ENCODE results near the gene CCNT2.
"Not testable (repeated sequence)": the region's sequence is repeated elsewhere in the genome, so short reads cannot be mapped to it uniquely, and the experiment has no call there.

CCNT2 gene

DNA sequence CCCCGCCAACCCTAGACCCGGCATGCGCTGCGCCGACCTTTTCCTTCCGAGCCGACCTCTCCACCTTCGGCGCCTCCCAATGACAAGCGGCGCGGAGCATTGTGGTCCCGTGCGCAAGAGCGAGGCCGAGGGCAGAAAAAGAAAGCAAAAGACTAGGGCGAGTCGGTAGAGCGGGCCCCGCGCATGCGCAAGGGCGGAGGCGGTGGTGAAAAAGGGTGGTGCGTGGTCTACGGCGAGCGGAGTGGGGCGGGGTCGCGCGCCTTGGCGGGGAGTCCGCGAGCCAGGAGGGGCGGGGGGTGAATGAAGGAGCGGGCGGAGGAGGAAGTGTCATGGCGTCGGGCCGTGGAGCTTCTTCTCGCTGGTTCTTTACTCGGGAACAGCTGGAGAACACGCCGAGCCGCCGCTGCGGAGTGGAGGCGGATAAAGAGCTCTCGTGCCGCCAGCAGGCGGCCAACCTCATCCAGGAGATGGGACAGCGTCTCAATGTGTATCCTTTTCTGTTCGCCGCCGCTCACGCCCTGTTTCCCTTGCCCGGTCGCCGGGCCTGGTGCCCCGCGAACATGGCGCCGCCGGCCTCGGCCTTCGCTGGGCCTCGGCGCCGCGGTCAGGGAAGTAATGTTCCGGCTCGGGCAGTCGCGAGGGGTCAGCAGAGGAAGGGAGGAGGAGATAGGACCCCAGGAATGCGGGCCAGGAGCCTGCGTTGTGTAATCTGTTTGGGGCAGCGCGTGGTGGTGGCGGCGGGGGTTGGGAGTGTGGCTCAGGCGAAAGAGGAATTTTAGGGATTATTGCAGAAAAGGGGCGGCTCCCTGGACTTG lies at the start of gene CCNT2:
Gene CCNT2 (plus strand): TSS at position 297 of the 815 bp plus-strand sequence. CDS start 33 bp downstream, at position 330.
- DNase-seq (ENCODE audit: extremely low read depth in 1 of 2, low read depth in 1 of 2) = peak; percentile 96 to 99

DNA sequence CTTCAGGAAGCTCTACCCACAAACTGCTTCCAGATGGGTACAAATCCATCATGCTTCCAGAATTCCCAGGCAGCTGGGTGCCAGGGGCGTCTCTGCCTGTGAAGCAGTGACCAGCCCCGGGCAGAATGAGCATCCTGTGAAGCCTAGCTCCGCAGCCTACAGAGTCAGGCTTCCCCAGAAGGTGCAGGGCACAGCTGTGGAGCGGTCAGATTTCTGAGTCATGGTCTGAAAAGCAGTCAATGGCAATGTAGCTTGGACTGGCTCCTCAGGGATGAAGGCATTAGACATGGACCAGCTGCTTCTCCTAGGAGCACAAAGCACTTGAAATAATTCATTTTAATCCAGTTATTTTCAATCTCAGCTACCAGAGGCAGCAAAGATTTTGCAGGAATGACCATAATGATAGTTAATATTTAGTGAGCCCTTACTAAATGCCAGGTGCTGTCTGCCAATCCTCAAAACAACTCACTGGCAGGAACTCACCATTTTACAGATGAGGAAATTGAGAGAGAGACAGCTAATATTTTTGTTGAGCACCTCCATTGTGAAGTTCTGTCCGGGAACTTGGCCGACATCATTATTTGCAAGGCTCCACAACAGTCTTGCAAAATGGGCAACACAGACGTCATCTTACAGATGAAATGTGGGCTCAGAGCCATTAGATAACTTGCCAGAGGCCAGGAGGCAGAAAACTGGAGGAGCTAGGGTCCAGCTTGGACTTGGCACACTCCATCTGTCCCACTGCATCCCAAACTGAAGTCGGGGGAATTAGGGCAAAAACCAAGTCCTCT lies 48.5 kb upstream of the CCNT2 start:
- DNase-seq (ENCODE audit: extremely low read depth in 1 of 2, low read depth in 1 of 2) = no peak

DNA sequence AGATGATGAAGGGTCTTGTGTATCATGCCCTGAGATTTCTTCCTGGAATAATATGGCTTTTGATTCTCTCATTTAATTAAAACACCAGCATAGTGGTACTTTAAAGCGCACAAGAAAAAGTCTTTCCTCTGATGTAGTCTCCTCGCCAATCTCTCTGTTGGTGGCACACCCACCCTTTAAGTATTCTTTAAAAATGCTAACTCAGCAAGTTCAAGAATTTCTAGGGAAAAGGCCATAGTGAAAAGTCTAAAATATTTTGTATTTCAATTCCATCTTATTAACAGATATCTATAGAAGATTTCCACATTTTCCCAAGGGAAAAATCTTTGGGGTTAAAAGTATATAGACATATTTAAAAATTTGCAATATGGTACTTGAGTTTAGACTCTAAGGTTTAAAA lies 45.5 kb upstream of the CCNT2 start:
- no peak for DNase-seq (ENCODE audit: extremely low read depth in 1 of 2, low read depth in 1 of 2)

DNA sequence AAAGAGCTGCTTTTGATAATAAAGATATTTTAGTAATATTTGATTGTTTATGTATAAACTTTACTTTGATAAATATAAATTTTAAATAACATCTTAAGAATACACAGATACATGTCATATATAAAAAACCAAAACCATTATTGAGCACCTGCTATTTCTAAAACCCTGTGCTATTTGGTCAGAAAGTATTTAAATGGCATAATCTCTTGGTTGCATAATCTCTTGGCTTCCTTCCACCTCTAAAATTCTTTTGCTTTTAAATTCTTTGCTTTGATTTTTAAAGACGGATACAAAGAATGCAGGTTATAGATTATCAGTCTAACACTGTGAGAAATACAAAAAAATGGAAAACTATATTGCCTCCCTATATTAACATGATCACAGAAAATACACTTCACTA lies 43.3 kb upstream of the CCNT2 start:
- DNase-seq (ENCODE audit: extremely low read depth in 1 of 2, low read depth in 1 of 2) = no peak

DNA sequence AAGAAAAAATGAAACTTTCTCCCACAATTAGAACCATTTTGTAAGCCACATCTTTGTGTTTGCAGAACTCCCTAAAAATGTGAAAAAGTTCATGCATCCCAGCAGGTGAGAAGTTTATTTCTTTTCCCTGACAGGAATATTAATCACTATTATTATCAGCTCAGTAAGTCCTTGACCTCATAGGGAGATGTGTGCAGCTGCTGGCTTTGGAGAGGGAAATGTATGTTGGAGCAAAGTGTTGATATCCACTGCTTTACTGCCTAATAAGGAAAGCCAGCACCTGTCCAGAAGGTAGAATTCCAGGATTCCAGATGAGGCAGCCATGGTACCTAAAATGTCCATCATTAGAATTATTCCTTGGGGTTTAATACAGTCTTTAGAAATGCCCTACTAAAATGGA lies 35.8 kb upstream of the CCNT2 start:
- no peak for DNase-seq (ENCODE audit: extremely low read depth in 1 of 2, low read depth in 1 of 2)

DNA sequence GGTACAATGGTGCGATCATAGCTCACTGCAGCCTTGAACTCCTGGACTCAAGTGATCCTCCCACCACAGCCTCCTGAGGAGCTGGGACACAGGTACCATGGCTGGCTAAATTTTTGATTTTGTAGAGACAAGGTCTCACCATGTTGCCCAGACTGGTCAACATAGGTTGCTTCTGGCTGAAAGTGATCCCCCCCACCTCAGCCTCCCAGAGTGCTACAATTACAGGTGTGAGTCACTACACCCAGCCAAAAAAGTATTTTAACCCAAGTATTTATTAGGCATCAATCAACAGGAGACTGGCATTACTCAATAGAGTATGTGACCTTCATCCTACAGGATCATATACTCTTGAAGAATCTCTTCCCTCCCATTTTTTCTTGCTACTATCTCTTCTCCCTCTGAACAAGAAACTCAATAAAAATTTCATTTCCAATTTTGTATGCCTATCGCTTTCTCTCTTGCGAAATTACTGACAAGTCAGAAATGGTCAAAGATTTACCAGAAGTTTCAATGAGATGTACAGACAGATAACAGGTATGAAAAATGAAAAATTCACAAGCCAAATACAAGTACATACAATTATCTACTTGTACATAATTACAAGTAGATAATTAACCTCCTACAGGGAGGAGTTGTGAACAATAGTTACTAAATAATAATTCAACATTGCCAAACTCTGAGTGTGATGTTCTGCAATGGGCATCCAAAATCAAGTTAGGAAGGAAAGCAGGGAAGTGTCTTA lies 34.9 kb upstream of the CCNT2 start:
- no peak for DNase-seq (ENCODE audit: extremely low read depth in 1 of 2, low read depth in 1 of 2)

DNA sequence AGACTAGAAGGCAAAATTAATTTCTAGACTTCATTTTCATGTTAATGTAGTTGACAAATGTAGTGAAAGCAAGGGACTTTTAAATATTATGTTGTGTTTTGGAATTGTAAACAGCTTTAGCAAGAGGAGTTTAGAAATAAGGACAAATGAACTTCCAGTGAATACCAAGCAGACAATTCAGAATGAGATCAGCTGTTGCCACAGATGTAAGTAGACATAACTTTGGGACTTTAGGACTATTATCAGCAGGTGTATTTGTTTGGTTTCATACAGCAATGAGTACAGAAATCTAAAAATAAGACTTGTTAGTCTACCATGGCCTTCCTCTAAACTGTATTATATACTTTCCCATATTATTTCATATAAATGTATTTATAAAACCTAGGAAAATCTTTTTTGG lies 34.2 kb upstream of the CCNT2 start:
- no peak for DNase-seq (ENCODE audit: extremely low read depth in 1 of 2, low read depth in 1 of 2)

DNA sequence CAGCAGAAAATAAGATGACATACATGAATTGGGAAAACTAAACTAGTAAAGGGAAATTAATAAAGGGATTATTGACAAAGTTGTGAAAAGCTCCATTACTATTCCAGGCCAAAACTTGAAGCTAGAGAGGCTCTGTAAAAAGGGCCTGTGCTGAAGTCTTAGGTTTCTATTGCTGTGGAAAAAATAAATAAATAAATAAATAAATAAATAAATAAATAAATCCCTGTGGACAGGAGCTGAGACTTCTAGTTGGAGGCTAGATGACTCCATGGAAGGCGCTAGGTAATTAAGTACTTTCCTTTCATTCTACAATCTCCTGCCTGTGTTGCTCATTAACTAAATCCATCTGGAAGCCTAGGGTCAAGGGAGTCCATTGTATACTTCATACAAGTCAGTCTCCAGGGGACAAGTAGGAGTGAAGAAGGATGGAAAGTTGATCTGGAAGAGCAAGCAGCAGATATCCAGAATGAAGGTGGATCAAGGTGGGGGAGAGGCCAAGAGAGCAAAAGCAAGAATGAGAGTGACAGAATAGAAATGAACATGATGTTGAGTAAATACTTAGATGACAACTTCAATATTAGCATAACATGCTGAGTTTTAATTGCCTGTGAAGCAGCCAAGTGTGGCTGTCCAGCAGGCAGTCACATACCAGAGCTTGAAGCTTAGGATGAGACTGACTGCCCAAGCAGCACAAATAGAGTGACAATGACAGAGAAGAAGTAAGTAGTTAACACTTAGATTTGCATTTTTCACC lies 26.2 kb upstream of the CCNT2 start:
- no peak for DNase-seq (ENCODE audit: extremely low read depth in 1 of 2, low read depth in 1 of 2)

DNA sequence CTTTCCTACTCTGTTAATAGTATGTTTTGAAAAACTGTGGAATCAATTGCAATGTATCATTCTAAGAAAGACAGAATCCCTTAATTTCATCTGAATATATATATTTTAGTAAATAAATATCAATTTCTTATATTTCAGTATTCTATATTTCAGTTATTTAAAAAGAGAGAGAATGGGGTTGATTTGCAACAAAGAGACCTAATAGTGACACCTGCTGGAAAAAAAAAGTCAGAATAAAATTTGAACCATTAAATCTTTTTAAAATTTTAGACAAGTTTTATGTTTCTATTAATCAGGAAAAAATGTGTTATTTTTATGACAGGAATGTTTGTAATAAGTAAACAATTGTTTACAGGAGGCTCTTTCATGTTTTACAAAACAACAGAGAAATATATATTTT lies 20.7 kb upstream of the CCNT2 start:
- DNase-seq (ENCODE audit: extremely low read depth in 1 of 2, low read depth in 1 of 2) = no peak

DNA sequence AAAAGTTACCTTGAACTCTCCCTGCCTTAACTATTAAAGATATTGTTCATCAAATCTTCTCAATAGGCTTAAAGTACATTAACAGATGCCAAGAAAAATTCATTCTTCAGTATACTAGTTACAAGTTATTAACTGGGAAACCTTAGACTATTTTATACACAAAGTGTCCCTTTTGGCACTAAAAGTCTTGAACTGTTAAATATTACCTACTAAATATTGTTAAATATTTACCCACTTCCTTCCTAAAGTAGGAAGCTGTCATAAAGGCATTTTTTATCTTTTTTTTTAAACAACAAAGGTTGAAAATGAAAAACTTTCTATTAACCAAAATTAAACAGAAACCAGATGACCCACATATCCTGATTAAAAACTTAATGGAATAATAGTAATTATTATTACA lies 19.4 kb upstream of the CCNT2 start:
- DNase-seq (ENCODE audit: extremely low read depth in 1 of 2, low read depth in 1 of 2) = no peak

DNA sequence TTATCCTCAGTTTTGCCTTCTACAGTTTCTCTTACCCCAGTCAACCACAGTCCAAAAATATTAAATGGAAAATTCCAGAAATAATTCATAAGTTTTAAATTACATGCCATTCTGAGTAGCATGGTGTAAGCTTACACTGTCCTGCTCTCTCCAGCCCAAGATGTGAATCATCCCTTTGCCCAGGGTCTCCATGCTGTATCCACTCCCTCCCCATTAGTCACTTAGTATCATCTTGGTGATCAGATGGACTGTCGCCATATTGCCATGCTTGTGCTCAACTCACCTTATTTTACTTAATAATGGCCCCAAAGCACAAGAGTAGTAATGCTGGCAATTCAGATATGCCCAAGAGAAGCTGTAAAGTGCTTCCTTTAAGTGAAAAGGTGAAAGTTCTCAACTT lies 18.5 kb upstream of the CCNT2 start:
- DNase-seq (ENCODE audit: extremely low read depth in 1 of 2, low read depth in 1 of 2) = no peak

DNA sequence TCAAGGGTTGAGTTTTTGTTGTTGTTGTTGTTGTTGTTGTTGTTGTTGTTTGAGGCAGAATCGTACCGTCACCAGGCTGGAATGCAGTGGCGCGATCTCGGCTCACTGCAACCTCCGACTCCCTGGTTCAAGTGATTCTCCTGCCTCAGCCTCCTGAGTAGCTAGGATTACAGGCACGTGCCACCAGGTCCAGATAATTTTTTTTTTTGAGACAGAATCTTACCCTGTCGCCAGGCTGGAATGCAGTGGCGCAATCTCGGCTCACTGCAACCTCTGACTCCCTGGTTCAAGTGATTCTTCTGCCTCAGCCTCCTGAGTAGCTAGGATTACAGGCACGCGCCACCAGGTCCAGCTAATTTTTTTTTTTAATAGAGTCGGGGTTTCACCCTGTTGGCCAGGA lies 14.9 kb upstream of the CCNT2 start:
- DNase-seq (ENCODE audit: extremely low read depth in 1 of 2, low read depth in 1 of 2) = not testable (repeated sequence)

DNA sequence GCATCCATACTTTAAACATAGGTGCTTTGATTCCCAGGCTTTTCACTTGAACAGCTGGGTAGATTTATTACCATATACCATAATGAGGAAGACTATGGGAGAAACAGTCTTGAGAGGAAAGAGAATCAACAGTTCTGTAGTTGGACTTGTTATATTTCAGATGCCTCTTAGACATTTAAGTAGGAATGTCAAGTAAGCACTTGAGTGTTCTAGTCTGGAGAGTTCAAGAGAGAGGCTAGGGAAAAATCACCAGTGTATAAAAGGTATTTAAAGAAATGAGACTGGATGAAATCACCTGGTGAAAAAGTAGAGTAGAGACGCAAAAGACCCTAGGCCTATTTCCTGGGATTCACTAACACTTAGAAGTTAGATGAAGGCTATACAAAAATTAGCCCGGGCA lies 13.5 kb upstream of the CCNT2 start:
- DNase-seq (ENCODE audit: extremely low read depth in 1 of 2, low read depth in 1 of 2) = no peak

DNA sequence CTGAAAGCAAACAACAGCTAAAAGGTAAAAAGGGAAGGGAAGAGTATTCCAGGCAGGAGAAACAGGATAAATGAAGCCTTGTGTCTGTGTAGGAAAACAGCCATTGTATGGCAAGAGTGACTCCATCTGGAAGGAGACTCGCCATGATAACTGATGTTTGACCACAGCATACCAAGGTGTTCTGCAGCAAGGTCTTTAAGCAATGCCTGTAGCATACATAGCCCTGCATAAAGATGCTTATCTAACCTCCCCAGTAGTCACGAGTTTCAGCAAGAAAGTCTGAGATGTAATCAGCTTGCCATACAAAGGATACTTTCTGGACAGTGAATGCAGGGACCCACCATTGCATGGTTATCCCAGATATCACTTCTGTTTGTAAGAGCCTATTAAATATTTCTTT lies 11.9 kb upstream of the CCNT2 start:
- DNase-seq (ENCODE audit: extremely low read depth in 1 of 2, low read depth in 1 of 2) = no peak

DNA sequence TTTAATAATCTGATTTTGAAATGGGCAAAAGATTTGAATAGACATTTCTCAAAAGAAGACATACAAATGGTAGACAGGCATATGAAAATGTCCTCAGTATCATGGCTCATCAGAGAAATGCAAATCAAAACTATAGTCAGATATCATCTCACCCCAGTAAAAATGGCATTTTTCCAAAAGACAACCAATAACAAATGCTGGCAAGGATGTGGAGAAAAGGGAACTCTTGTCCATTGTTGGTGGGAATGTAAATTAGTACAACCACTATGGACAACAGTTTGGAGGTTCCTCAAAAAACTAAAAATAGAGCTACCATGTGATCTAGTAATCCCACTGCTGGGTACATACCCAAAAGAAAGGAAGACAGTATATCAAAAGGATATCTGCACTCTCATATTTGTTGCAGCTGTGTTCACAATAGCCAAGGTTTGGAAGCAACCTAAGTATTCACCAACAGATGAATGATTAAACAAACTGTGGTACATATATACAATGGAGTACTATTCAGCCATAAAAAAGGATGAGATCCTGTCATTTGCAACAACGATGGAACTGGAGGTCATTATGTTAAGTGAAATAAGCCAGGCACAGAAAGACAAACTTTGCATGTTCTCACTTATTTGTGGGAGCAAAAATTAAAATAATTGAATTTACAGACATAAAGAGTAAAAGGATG lies 11.0 kb upstream of the CCNT2 start:
- not testable (repeated sequence) for DNase-seq (ENCODE audit: extremely low read depth in 1 of 2, low read depth in 1 of 2)

DNA sequence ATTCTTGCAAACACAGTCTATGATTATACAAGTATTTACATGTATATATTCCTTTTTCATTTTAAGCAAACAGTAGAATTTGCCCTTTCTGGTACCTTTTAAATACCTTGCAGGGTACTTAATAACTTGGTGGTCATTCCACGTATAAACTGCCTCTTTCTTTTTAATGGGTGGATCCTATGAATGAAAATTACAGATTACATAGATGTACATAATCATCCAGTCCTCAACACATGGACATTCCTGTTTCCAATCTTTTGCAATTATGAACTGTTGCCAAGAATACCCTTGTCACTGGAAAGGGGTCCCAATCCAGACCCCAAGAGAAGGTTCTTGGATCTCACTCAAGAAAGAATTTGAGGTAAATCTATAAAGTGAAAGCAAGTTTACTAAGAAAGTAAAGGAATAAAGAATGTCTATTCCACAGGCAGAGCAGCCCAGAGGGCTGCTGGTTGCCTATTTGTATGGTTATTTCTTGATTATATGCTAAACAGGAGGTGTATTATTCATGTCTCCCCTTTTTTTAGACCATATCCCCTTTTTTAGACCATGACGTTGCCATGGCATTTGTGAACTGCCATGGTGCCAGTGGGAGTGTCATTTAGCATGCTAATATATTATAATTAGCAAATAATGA lies 7.7 kb upstream of the CCNT2 start:
- DNase-seq (ENCODE audit: extremely low read depth in 1 of 2, low read depth in 1 of 2) = no peak

DNA sequence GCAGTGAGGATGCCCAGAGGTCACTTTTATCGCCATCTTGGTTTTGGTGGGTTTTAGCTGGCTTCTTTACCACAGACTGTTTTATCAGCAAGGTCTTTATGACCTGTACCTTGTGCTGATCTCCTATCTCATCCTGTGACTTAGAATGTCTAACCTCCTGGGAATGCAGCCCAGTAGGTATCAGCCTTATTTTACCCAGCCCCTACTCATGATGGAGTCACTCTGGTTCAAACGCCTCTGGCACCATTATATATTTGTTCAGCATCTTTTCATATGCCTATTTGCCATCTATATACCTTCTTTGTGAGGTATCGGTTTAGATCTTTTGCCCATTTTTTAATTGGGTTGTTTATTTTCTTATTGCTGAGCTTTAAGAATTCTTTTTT lies 7.2 kb upstream of the CCNT2 start:
- DNase-seq (ENCODE audit: extremely low read depth in 1 of 2, low read depth in 1 of 2) = no peak

DNA sequence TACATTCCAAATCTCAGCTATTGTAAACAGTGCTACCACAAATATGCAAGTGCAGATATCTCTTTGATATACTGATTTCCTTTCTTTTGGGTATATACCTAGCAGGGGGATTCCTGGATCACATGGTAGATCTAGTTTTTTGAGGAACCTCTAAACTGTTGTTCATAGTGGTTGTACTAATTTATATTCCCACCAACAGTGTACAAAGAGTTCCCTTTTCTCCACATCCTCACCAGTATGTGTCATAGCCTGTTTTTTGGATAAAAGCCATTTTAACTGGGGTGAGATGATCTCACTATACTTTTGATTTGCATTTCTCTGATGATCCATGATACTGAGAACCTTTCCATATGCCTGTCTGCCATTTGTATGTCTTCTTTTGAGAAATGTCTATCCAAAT lies 6.3 kb upstream of the CCNT2 start:
- DNase-seq (ENCODE audit: extremely low read depth in 1 of 2, low read depth in 1 of 2) = no peak

DNA sequence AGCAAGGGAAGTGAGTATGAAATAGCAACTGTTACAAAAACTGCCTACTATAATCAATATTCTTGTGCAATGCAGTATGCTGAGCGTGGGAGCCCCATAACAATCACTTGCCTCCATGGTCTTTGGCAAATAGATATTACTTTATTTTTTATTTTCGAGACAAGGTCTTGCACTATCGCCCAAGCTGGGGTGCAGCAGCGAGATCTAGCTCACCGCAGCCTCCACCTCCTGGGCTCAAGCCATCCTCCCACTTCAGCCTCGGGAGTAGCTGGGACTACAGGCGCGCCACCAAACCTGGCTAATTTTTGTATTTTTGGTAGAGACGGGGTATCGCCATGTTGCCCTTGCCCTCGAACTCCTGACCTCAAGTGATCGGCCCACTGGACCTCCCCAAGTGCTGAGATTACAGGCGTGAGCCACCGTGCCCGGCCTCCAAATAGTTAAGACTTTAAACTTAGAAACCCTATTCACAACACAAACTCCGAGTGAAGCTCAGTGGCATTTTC lies 1.2 kb upstream of the CCNT2 start:
- DNase-seq (ENCODE audit: extremely low read depth in 1 of 2, low read depth in 1 of 2) = no peak
